A549 (cell line): ENCODE data around the gene ELAVL1. TPM values are rescaled to one million over a fixed set of nuclear protein-coding genes. Genes with fewer than 3 reads are reported as not detected.

Source experiments
- ATAC-seq, 2 experiments: fragments of 200-7000 bp in 1 of 2; fragments of >200 bp in 1 of 2; cut with Nextera tagmentation in 1 of 2; cut with Tn5 transposase in 1 of 2; 3 replicates each; pipeline versions ENCODE4 v1.8.0 to v1.9.1; 2018 to 2020; ENCODE audit warnings: mild to moderate bottlenecking in 1 of 2, moderate library complexity in 1 of 2
- CTCF ChIA-PET: fragments of 300-600 bp; sonication (Branson Sonifier 250); formaldehyde crosslinking; extraction: SDS; loops from one replicate; lab custom pipeline; 2021; ENCODE audit warnings: antibody characterized with exemption, inconsistent platforms; lab: Yijun Ruan, JAX
- POLR2A ChIA-PET: fragments of 350-600 bp; formaldehyde crosslinking; extraction: SDS; loops from one replicate; lab custom pipeline; 2021; ENCODE audit warnings: antibody characterized with exemption, inconsistent platforms; lab: Yijun Ruan, JAX
- DNase-seq, 2 experiments: peaks; one replicate each; pipeline versions ENCODE4 v3.0.0 to v3.0.0-alpha.2; 2011 to 2016; ENCODE audit warnings: low read depth in 1 of 2, low spot score in 1 of 2
- FAIRE-seq: peaks from 2 replicates; lab custom pipeline; 2011; peaks lifted over from hg19 to GRCh38; lab: Jason Lieb, UNC
- H3K27ac ChIP-seq, 2 experiments: fragments of >200 bp; sonication (Bioruptor Twin); formaldehyde crosslinking; 3 replicates each; pipeline ENCODE4 v1.5.1; 2016 to 2017
- H3K4me1 ChIP-seq: fragments of >200 bp; sonication (Bioruptor Twin); formaldehyde crosslinking; 3 replicates; pipeline ENCODE4 v1.6.1; 2016
- H3K4me2 ChIP-seq: fragments of >200 bp; sonication (Bioruptor Twin); formaldehyde crosslinking; 3 replicates; pipeline ENCODE4 v1.6.1; 2016
- H3K4me3 ChIP-seq: fragments of >200 bp; sonication (Bioruptor Twin); formaldehyde crosslinking; 3 replicates; pipeline ENCODE4 v1.5.1; 2016
- H3K9me3 ChIP-seq: fragments of >200 bp; sonication (Bioruptor Twin); formaldehyde crosslinking; 3 replicates; pipeline ENCODE4 v1.6.1; 2016
- ATOH8 ChIP-seq: fragments of 250-450 bp; sonication (Bioruptor Pico); IDR thresholded peaks from 2 replicates; pipeline ENCODE4 v1.5.0; 2020; ENCODE audit warnings: low read depth, mild to moderate bottlenecking, moderate library complexity
- BCL3 ChIP-seq: fragments of >200 bp; sonication (Bioruptor Twin); formaldehyde crosslinking; IDR thresholded peaks from 3 replicates; pipeline ENCODE4 v1.6.1; 2016
- CTCF ChIP-seq: fragments of >200 bp; sonication (Bioruptor Twin); formaldehyde crosslinking; IDR thresholded peaks from 3 replicates; pipeline ENCODE4 v1.5.1; 2016
- E2F6 ChIP-seq: IDR thresholded peaks from 2 replicates; pipeline ENCODE4 v1.6.1; 2012; ENCODE audit warnings: low read depth, borderline replicate concordance
- GATA3 ChIP-seq: IDR thresholded peaks from 2 replicates; pipeline ENCODE4 v1.6.1; 2012; ENCODE audit warnings: borderline replicate concordance
- HDAC2 ChIP-seq: fragments of 200-600 bp; sonication (generic); IDR thresholded peaks from 2 replicates; pipeline ENCODE4 v1.6.1; 2016
- HEYL ChIP-seq: fragments of 250-450 bp; sonication (Bioruptor Pico); IDR thresholded peaks from 2 replicates; pipeline ENCODE4 v1.8.0; 2021; ENCODE audit warnings: mild to moderate bottlenecking, moderate library complexity
- HOXB5 ChIP-seq: fragments of 250-450 bp; sonication (Bioruptor Pico); IDR thresholded peaks from 2 replicates; pipeline ENCODE4 v1.5.0; 2020; ENCODE audit warnings: mild to moderate bottlenecking, moderate library complexity
- KDM1A ChIP-seq: fragments of 200-600 bp; sonication (generic); IDR thresholded peaks from 2 replicates; pipeline ENCODE4 v1.6.1; 2016; ENCODE audit warnings: low read depth, mild to moderate bottlenecking
- MAZ ChIP-seq: fragments of 150-350 bp; IDR thresholded peaks from 2 replicates; pipeline ENCODE4 v1.6.1; 2014; ENCODE audit warnings: antibody characterized with exemption, low read depth, low read length, borderline replicate concordance
- NFE2L2 ChIP-seq: fragments of 150-350 bp; conservative IDR thresholded peaks from 2 replicates; pipeline ENCODE4 v1.6.1; 2014; ENCODE audit warnings: low read length
- NR3C1 ChIP-seq: fragments of >200 bp; sonication (Bioruptor Twin); formaldehyde crosslinking; IDR thresholded peaks from 3 replicates; pipeline ENCODE4 v1.6.1; 2017
- PHF8 ChIP-seq: fragments of 200-600 bp; sonication (generic); IDR thresholded peaks from 2 replicates; pipeline ENCODE4 v1.6.1; 2016; ENCODE audit warnings: low read depth, mild to moderate bottlenecking, antibody characterized with exemption, moderate library complexity, borderline replicate concordance
- RCOR1 ChIP-seq: fragments of 150-350 bp; IDR thresholded peaks from 2 replicates; pipeline ENCODE4 v1.6.1; 2014; ENCODE audit warnings: antibody characterized with exemption, low read length, low read depth
- REST ChIP-seq: fragments of 200-600 bp; sonication (generic); IDR thresholded peaks from 2 replicates; pipeline ENCODE4 v1.6.1; 2016; ENCODE audit warnings: antibody characterized with exemption, mild to moderate bottlenecking, moderate library complexity
- RFX5 ChIP-seq: fragments of 450-650 bp; IDR thresholded peaks from 2 replicates; pipeline ENCODE4 v1.7.1; 2014; ENCODE audit warnings: antibody characterized with exemption, mild to moderate bottlenecking, moderate library complexity
- ZC3H11A ChIP-seq: fragments of 450-650 bp; IDR thresholded peaks from 2 replicates; pipeline ENCODE4 v1.6.1; 2014; ENCODE audit warnings: antibody characterized with exemption, mild to moderate bottlenecking
- ZNF302 ChIP-seq: fragments of 250-450 bp; sonication (Bioruptor Pico); IDR thresholded peaks from 2 replicates; pipeline ENCODE4 v1.9.0; 2021; ENCODE audit warnings: inconsistent platforms, mild to moderate bottlenecking, moderate library complexity
- WGBS: methylation state at CpG from one replicate; pipeline ENCODE4 v1.1.6; 2017; ENCODE audit errors: missing lambda C conversion rate; 5-methylcytosine and 5-hydroxymethylcytosine counted together
- polyA plus RNA-seq, 4 experiments: library from polyadenylated mRNA; depleted of rRNA in 3 of 4; stranded (reverse); fragments of >200 nt; fragmentation: RNase III in 1 of 4; extraction: RNeasy Plus Mini Kit Qiagen cat#74134 plus additional on column Dnase treatment in 1 of 4; gene quantifications; 2 replicates in 3 of 4; 3 replicates in 1 of 4; pipeline ENCODE4 v1.2.3, GENCODE V29; 2011 to 2017

The ELAVL1 gene
- polyA plus RNA-seq, 2 of the 4 experiments (the other 2 are of a cell fraction): 39.3 to 55.6 TPM

GRCh38 chr19:8041531-8041931 is 36.1 kb upstream of the ELAVL1 start:
- no peak for FAIRE-seq
- no peak for DNase-seq
- H3K4me1 ChIP-seq: no peaks in the 10 kb centered on the region
- WGBS: 78% methylated on average over 7 of the region's 7 CpGs
- POLR2A ChIA-PET: no interaction called here
- TF ChIP-seq PHF8: no peak
- TF ChIP-seq BCL3: no peak
- TF ChIP-seq NFE2L2: no peak
- no peak for TF ChIP-seq MAZ
- TF ChIP-seq E2F6: no peak
- no peak for TF ChIP-seq CTCF
- no peak for TF ChIP-seq KDM1A
- TF ChIP-seq RFX5: no peak
- no peak for TF ChIP-seq REST
- no peak for TF ChIP-seq HDAC2
- TF ChIP-seq, all 56 proteins: peak for 0
- ATAC-seq: no peak
- CTCF ChIA-PET: no interaction called here
- H3K4me2 ChIP-seq: no peak overlapping the region
- no peak overlapping the region for H3K4me3 ChIP-seq
- no peaks in the 10 kb centered on the region for H3K9me3 ChIP-seq
- no peak overlapping the region for H3K27ac ChIP-seq

GRCh38 chr19:8039231-8039630 is 33.8 kb upstream of the ELAVL1 start:
- no peaks in the 10 kb centered on the region for H3K9me3 ChIP-seq
- FAIRE-seq (no peak), DNase-seq (no peak)
- WGBS: 100% methylated on average over 3 of the region's 3 CpGs
- CTCF ChIA-PET: interaction anchor here (1.3 kb wide), 1 partner anchor 95 kb away, joined by 4 read pairs; no protein-coding TSS in a partner anchor
- H3K4me1 ChIP-seq: no peaks in the 10 kb centered on the region
- no peak overlapping the region for H3K27ac ChIP-seq
- POLR2A ChIA-PET: no interaction called here
- 0 out of 2 replicates have a peak, but pooled peaks have one; percentile 17 for TF ChIP-seq ZC3H11A
- no peak for TF ChIP-seq HDAC2
- no peak for TF ChIP-seq HOXB5 (CRISPR knock-in tag)
- TF ChIP-seq ATOH8: no peak
- TF ChIP-seq, all 56 proteins: peak for 1
- Histone ChIP-seq H3K4me3 (no peak overlapping the region), H3K4me2 (no peak overlapping the region)
- no peak for ATAC-seq

- ChIA-PET POLR2A (no interaction called here), CTCF (interaction anchor here (1.3 kb wide), 1 partner anchor 95 kb away, joined by 4 read pairs; no protein-coding TSS in a partner anchor)
- Histone ChIP-seq H3K9me3 (no peaks in the 10 kb centered on the region), H3K27ac (no peak overlapping the region), H3K4me1 (no peaks in the 10 kb centered on the region), H3K4me3 (no peak overlapping the region), H3K4me2 (no peak overlapping the region)
- WGBS: 62% methylated on average over 3 of the region's 6 CpGs
- ATAC-seq (no peak), FAIRE-seq (no peak), DNase-seq (no peak)
- TF ChIP-seq RCOR1 (no peak), ATOH8 (no peak), REST (no peak), GATA3 (no peak), HEYL (no peak), HOXB5 (CRISPR knock-in tag) (no peak), NR3C1 (no peak), ZNF302 (CRISPR knock-in tag) (no peak)
Measured at GRCh38 chr19:8038815-8039214, 33.4 kb upstream of the ELAVL1 start.
